ENCODE results near the gene IL4I1. TPM values are rescaled to one million over a fixed set of nuclear protein-coding genes. Genes with fewer than 3 reads are reported as not detected.

The IL4I1 gene
- total RNA-seq, 1 experiment from 2014 or later, result 1.5 TPM

DNA sequence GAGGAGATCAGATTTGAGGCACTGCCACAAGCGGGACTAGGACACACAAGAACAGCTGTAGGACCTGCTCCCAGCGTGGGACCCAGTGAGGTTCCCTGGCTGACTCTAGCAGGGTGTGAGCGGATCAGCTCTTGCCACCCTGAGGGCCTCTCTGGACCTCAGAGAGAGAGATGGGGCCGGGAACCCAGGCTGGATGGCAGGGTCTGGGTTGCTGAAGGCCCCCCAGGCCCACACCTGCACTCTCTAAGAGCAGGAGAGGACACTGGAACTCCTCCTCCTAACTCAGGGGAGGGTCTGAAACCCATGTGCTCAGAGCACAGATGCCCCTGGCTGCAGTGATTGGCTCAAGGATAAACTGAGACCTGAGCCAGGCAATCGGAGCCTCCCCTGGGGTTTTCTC, 13.5 kb upstream of the IL4I1 start:
- POLR2A ChIA-PET, result no interaction called here
- no peaks in the 10 kb centered on the region; the same call in 1 of the 2 replicates for H3K36me3 ChIP-seq (ENCODE audit: control insufficient read depth, insufficient read depth, low read length)
- H3K9me3 ChIP-seq (ENCODE audit: control insufficient read depth, insufficient read depth, low read depth, low read length), result no peaks in the 10 kb centered on the region
- ATAC-seq, result no peak
- H3K4me3 ChIP-seq (ENCODE audit: low read depth in 2 of 2, low read length in 2 of 2), result no peak overlapping the region
- intact Hi-C loops (cut with micrococcal nuclease; ENCODE audit: unreplicated experiment), result no loop called here
- H3K27me3 ChIP-seq (ENCODE audit: control insufficient read depth, insufficient read depth, low read length), result no peaks in the 10 kb centered on the region
- H3K27ac ChIP-seq (ENCODE audit: low read length), result no peak overlapping the region
- TF ChIP-seq POLR2AphosphoS5 (IDR thresholded peaks at IDR 0.05; ENCODE audit: low read depth, low read length) (no peak), SIN3A (IDR thresholded peaks at IDR 0.05; ENCODE audit: borderline replicate concordance, insufficient read depth, low read depth, low read length) (no peak)
- TF ChIP-seq, protein P1, sequence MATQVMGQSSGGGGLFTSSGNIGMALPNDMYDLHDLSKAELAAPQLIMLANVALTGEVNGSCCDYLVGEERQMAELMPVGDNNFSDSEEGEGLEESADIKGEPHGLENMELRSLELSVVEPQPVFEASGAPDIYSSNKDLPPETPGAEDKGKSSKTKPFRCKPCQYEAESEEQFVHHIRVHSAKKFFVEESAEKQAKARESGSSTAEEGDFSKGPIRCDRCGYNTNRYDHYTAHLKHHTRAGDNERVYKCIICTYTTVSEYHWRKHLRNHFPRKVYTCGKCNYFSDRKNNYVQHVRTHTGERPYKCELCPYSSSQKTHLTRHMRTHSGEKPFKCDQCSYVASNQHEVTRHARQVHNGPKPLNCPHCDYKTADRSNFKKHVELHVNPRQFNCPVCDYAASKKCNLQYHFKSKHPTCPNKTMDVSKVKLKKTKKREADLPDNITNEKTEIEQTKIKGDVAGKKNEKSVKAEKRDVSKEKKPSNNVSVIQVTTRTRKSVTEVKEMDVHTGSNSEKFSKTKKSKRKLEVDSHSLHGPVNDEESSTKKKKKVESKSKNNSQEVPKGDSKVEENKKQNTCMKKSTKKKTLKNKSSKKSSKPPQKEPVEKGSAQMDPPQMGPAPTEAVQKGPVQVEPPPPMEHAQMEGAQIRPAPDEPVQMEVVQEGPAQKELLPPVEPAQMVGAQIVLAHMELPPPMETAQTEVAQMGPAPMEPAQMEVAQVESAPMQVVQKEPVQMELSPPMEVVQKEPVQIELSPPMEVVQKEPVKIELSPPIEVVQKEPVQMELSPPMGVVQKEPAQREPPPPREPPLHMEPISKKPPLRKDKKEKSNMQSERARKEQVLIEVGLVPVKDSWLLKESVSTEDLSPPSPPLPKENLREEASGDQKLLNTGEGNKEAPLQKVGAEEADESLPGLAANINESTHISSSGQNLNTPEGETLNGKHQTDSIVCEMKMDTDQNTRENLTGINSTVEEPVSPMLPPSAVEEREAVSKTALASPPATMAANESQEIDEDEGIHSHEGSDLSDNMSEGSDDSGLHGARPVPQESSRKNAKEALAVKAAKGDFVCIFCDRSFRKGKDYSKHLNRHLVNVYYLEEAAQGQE (IDR thresholded peaks at IDR 0.05; ENCODE audit: insufficient read depth in 1 of 2, low read depth in 2 of 2, low read length in 1 of 2), result no peak
- TF ChIP-seq, protein P2, sequence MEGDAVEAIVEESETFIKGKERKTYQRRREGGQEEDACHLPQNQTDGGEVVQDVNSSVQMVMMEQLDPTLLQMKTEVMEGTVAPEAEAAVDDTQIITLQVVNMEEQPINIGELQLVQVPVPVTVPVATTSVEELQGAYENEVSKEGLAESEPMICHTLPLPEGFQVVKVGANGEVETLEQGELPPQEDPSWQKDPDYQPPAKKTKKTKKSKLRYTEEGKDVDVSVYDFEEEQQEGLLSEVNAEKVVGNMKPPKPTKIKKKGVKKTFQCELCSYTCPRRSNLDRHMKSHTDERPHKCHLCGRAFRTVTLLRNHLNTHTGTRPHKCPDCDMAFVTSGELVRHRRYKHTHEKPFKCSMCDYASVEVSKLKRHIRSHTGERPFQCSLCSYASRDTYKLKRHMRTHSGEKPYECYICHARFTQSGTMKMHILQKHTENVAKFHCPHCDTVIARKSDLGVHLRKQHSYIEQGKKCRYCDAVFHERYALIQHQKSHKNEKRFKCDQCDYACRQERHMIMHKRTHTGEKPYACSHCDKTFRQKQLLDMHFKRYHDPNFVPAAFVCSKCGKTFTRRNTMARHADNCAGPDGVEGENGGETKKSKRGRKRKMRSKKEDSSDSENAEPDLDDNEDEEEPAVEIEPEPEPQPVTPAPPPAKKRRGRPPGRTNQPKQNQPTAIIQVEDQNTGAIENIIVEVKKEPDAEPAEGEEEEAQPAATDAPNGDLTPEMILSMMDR (IDR thresholded peaks at IDR 0.05), result no peak
- in situ Hi-C loops (cut with HindIII; ENCODE audit: low pct_unique_long_range_greater_than_20kb, low sequenced_read_pairs), result no loop called here
- no peaks in the 10 kb centered on the region for H3K4me1 ChIP-seq (ENCODE audit: control insufficient read depth, insufficient read depth, low read length)
- CTCF ChIA-PET, result interaction anchor here (0.5 kb wide), 1 partner anchor 95 kb away, joined by 3 read pairs; no protein-coding TSS in a partner anchor
- DNase-seq (ENCODE audit: low read depth, low spot score), result no peak
- BruUV-seq (replicated peaks), result no TSS peak

DNA sequence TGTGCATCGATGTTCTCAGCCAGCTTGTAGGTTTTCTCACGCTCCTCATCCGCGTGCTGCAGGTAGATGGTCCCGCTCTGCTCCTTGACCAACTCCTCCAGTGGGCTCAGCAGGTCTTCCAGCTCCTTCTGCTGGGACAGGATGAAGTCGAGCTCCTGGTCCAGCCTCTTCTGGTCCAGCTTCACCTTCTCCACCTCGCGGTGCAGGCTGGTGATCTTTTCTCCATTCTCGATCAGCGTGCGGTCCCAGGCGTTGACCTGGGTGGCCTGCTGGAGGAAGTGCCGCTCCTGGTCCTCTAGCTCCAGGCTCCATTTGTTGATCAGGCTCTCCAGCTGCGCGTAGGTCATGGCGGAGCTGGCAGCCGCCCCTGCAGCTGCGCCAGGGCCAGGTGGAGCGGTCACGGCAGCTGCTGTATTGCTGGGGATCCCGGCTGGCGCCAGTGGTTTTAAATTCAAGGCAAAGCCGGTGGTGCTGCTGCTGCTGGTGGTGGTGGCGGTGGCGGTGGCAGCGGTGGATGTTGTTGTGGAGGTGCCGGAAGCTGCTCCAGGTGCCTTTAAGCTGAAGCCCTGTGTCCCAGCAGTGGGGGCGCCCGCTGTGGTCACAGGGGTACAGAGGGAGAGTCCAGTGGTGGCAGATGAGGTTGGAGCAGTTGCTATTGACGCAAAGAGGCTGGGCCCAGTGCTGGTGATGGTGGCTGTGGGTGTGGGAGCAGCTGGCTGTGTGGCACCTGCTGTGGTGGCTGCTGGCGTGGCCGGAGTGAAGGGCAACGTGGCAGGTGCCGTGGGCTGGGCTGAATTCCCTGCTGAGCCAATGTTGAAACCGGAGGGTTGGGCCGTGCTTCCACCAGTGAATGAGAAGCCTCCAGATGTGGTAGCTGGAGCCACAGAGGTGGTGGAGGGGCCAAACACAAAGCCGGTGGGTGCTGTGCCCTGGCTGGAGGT, 12.1 kb upstream of the IL4I1 start:
- ATAC-seq (no peak), DNase-seq (ENCODE audit: low read depth, low spot score) (no peak)
- no peaks in the 10 kb centered on the region for H3K27me3 ChIP-seq (ENCODE audit: control insufficient read depth, insufficient read depth, low read length)
- no peak overlapping the region for H3K4me3 ChIP-seq (ENCODE audit: low read depth in 2 of 2, low read length in 2 of 2)
- intact Hi-C loops (cut with micrococcal nuclease; ENCODE audit: unreplicated experiment), result no loop called here
- in situ Hi-C loops (cut with HindIII; ENCODE audit: low pct_unique_long_range_greater_than_20kb, low sequenced_read_pairs), result no loop called here
- no peak overlapping the region for H3K27ac ChIP-seq (ENCODE audit: low read length)
- no TSS peak for BruUV-seq (replicated peaks)
- POLR2A ChIA-PET, result no interaction called here
- no peaks in the 10 kb centered on the region for H3K9me3 ChIP-seq (ENCODE audit: control insufficient read depth, insufficient read depth, low read depth, low read length)
- H3K36me3 ChIP-seq (ENCODE audit: control insufficient read depth, insufficient read depth, low read length), result no peaks in the 10 kb centered on the region; the same call in 1 of the 2 replicates
- CTCF ChIA-PET, result no interaction called here
- TF ChIP-seq SIN3A (IDR thresholded peaks at IDR 0.05; ENCODE audit: borderline replicate concordance, insufficient read depth, low read depth, low read length), result no peak
- TF ChIP-seq, protein P2 (IDR thresholded peaks at IDR 0.05), result no peak
- no peak for TF ChIP-seq POLR2AphosphoS5 (IDR thresholded peaks at IDR 0.05; ENCODE audit: low read depth, low read length)
- TF ChIP-seq, protein P1 (IDR thresholded peaks at IDR 0.05; ENCODE audit: insufficient read depth in 1 of 2, low read depth in 2 of 2, low read length in 1 of 2), result no peak
- no peaks in the 10 kb centered on the region for H3K4me1 ChIP-seq (ENCODE audit: control insufficient read depth, insufficient read depth, low read length)

Data from Panc1 (cell line).